ENCODE data around the gene SLC66A2.

DNA sequence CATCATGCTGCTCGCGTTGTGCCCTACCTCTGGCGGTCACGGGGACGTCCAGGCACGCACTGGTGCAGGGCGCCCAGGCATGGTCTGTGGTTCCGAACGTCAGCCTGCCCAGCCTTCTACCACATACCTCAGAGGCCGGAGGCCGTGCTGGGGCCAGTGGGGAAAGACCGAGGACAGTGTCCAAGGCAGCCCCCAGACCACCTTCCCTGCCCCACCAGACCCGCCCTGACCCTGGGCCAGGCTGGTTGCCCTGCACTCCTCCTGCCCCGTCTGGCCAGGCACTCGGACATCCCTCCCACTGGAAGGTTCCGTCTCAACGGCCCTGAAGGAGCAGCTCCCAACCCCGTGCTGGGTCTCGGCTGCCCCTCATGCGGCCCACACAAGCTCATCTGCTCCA, 32.8 kb downstream of the SLC66A2 start:
- TF ChIP-seq, protein P1, sequence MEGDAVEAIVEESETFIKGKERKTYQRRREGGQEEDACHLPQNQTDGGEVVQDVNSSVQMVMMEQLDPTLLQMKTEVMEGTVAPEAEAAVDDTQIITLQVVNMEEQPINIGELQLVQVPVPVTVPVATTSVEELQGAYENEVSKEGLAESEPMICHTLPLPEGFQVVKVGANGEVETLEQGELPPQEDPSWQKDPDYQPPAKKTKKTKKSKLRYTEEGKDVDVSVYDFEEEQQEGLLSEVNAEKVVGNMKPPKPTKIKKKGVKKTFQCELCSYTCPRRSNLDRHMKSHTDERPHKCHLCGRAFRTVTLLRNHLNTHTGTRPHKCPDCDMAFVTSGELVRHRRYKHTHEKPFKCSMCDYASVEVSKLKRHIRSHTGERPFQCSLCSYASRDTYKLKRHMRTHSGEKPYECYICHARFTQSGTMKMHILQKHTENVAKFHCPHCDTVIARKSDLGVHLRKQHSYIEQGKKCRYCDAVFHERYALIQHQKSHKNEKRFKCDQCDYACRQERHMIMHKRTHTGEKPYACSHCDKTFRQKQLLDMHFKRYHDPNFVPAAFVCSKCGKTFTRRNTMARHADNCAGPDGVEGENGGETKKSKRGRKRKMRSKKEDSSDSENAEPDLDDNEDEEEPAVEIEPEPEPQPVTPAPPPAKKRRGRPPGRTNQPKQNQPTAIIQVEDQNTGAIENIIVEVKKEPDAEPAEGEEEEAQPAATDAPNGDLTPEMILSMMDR (IDR thresholded peaks at IDR 0.05) = no peak
- no peak for TF ChIP-seq POLR2A (IDR thresholded peaks at IDR 0.05)
